B cell (primary cell): ENCODE measurements around the gene TRIP10. TPM values are rescaled to one million over a fixed set of nuclear protein-coding genes. Genes with fewer than 3 reads are reported as not detected.

Source experiments
- ATAC-seq: fragments of 200-7000 bp; cut with Tn5 transposase; one replicate; pipeline ENCODE4 v1.10.0; 2021; ENCODE audit warnings: low read depth, mild to moderate bottlenecking, moderate number of reproducible peaks, moderate library complexity
- CTCF ChIA-PET: fragments of 350-600 bp; sonication (Branson Sonifier 250); formaldehyde crosslinking; loops from one replicate; lab custom pipeline; 2021; ENCODE audit warnings: antibody characterized with exemption, inconsistent platforms; lab: Charles Lee
- POLR2A ChIA-PET: fragments of 350-600 bp; sonication (Branson Sonifier 250); formaldehyde crosslinking; loops from one replicate; lab custom pipeline; 2021; ENCODE audit warnings: antibody characterized with exemption; lab: Charles Lee
- DNase-seq: peaks from one replicate; pipeline ENCODE4 v3.0.0; 2013
- H2AFZ ChIP-seq: 2 replicates; pipeline ENCODE4 v1.6.1; 2012; ENCODE audit warnings: mild to moderate bottlenecking, low read depth, low read length; ENCODE audit not compliant: insufficient read depth, poor library complexity, severe bottlenecking
- H3K27ac ChIP-seq, 2 donors: 1 replicate in 1 of 2; 2 replicates in 1 of 2; pipeline ENCODE4 v1.5.1; 2012 to 2013; ENCODE audit warnings: low read length in 2 of 2, mild to moderate bottlenecking in 2 of 2, moderate library complexity in 1 of 2
- H3K27me3 ChIP-seq, 4 experiments: fragments of 200-600 bp in 1 of 4; sonication (generic) in 1 of 4; replicated peaks in 1 of 4; 1 replicate in 2 of 4; 2 replicates in 2 of 4; pipeline versions ENCODE4 v1.6.1 to v1.7.0; 2013 to 2016; ENCODE audit warnings: low read length in 3 of 4, mild to moderate bottlenecking in 2 of 4, mixed read lengths in 1 of 4, moderate library complexity in 1 of 4; ENCODE audit not compliant: insufficient read depth in 4 of 4, control insufficient read depth in 3 of 4; ENCODE audit errors: control extremely low read depth in 1 of 4
- H3K36me3 ChIP-seq, 2 experiments: replicated peaks in 1 of 2; 1 replicate in 1 of 2; 2 replicates in 1 of 2; pipeline versions ENCODE4 v1.6.1 to v1.7.1; 2013; ENCODE audit warnings: low read length in 1 of 2; ENCODE audit not compliant: insufficient read depth in 2 of 2, control insufficient read depth in 1 of 2; ENCODE audit errors: control extremely low read depth in 1 of 2, extremely low read depth in 1 of 2
- H3K4me1 ChIP-seq, 2 donors: fragments of 200-600 bp in 1 of 2; sonication (generic) in 1 of 2; 1 replicate in 1 of 2; 2 replicates in 1 of 2; pipeline versions ENCODE4 v1.5.1 to v1.6.1; 2013 to 2017; ENCODE audit warnings: low read length in 2 of 2; ENCODE audit not compliant: control insufficient read depth in 2 of 2, insufficient read depth in 2 of 2
- H3K4me2 ChIP-seq: replicated peaks from 2 replicates; pipeline ENCODE3; 2012; ENCODE audit warnings: mild to moderate bottlenecking, low read depth, low read length; ENCODE audit not compliant: poor library complexity, severe bottlenecking
- H3K4me3 ChIP-seq, 5 experiments: fragments of 200-600 bp in 1 of 5; sonication (generic) in 1 of 5; 1 replicate in 3 of 5; 2 replicates in 2 of 5; pipeline versions ENCODE4 v1.5.1 to v1.7.0; 2011 to 2016; ENCODE audit warnings: low read length in 4 of 5, mild to moderate bottlenecking in 4 of 5, low read depth in 2 of 5, control low read depth in 1 of 5, moderate library complexity in 1 of 5; ENCODE audit not compliant: insufficient read depth in 1 of 5; ENCODE audit errors: control extremely low read depth in 1 of 5, extremely low read depth in 1 of 5
- H3K79me2 ChIP-seq: fragments of 200-600 bp; sonication (generic); one replicate; pipeline ENCODE4 v1.6.0; 2016; ENCODE audit warnings: low read length; ENCODE audit not compliant: control insufficient read depth, insufficient read depth
- H3K9ac ChIP-seq: fragments of 200-600 bp; sonication (generic); 2 replicates; pipeline ENCODE4 v1.6.1; 2017; ENCODE audit warnings: mild to moderate bottlenecking, low read length, moderate library complexity
- H3K9me3 ChIP-seq, 3 donors: one replicate each; pipeline versions ENCODE4 v1.6.1 to v1.7.1; 2013; ENCODE audit warnings: low read length in 2 of 3; ENCODE audit not compliant: control insufficient read depth in 2 of 3, insufficient read depth in 1 of 3; ENCODE audit errors: control extremely low read depth in 1 of 3
- H4K20me1 ChIP-seq: 2 replicates; pipeline ENCODE4 v1.6.0; 2012; ENCODE audit warnings: mild to moderate bottlenecking, low read length; ENCODE audit not compliant: insufficient read depth, control insufficient read depth, poor library complexity, severe bottlenecking
- H3K27ac Mint-ChIP-seq: one replicate; pipeline ENCODE4 v1.8.0; 2021; ENCODE audit warnings: mixed read lengths
- H3K27me3 Mint-ChIP-seq: one replicate; pipeline ENCODE4 v1.8.0; 2021; ENCODE audit warnings: mixed read lengths
- H3K4me1 Mint-ChIP-seq: one replicate; pipeline ENCODE4 v1.8.0; 2021; ENCODE audit warnings: mixed read lengths
- H3K4me3 Mint-ChIP-seq: one replicate; pipeline ENCODE4 v1.8.0; 2021; ENCODE audit warnings: mixed read lengths
- H3K9me3 Mint-ChIP-seq: one replicate; pipeline ENCODE4 v1.8.0; 2022; ENCODE audit warnings: mixed read lengths; ENCODE audit not compliant: insufficient read depth
- EZH2 ChIP-seq: IDR thresholded peaks from 2 replicates; pipeline ENCODE4 v1.6.1; 2012; ENCODE audit warnings: borderline replicate concordance, low read depth, mild to moderate bottlenecking, moderate library complexity, low read length; ENCODE audit not compliant: insufficient read depth, poor library complexity, severe bottlenecking
- WGBS: methylation state at CpG from one replicate; pipeline ENCODE4 v1.1.5; 2013; ENCODE audit warnings: missing lambda C conversion rate; ENCODE audit not compliant: insufficient coverage; 5-methylcytosine and 5-hydroxymethylcytosine counted together
- intact Hi-C: fragments of 100-400 bp; cut with micrococcal nuclease; formaldehyde crosslinking; loops from one replicate; pipeline ENCODE4 v1.10.0; 2022
- polyA plus RNA-seq: library from polyadenylated mRNA; depleted of rRNA; stranded (reverse); fragments of >200 nt; gene quantifications from 2 replicates; pipeline ENCODE4 v1.2.3, GENCODE V29; 2012
- total RNA-seq, 2 donors: library from RNA; stranded (reverse); fragments of 120-200 nt in 1 of 2; gene quantifications; 1 replicate in 1 of 2; 2 replicates in 1 of 2; pipeline versions ENCODE4 v1.2.3 to v1.2.4, GENCODE V29; 2013 to 2022
- TF ChIP-seq, protein P1 (sequence below): fragments of 200-600 bp; IDR thresholded peaks from one replicate; pipeline ENCODE4 v1.8.0; 2022; ENCODE audit warnings: antibody characterized with exemption, mild to moderate bottlenecking

TRIP10 gene
- total and polyA plus RNA-seq, 2 donors (not counting 1 experiment from before 2014, with no cell fraction given): 5.9 to 42.7 TPM

DNA sequence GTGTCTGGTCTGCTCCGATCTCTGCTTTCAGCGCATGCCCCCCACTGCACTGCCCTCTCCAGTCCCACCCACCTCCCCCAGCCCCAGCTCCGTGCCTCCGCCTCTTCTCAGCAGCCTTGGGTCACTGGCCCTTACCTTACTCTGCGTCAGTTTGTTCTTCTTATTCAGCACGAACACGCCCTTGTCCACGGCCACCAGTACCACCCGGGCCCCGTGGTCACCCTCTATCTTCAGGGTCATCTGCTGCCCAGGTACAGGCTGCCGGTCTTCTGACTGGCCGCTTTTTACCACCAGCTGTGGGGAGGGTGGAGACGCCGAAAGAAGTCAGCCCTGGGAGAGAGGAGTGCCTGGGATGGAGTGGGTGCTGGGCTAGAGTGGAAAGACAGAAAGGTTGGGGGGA, 29.9 kb upstream of the TRIP10 start:
- no peaks in the 10 kb centered on the region for H3K9me3 ChIP-seq
- DNase-seq (no peak), ATAC-seq (no peak)
- peaks cover 3 to 11% of the 10 kb centered on the region in 2 donors for H3K4me1 ChIP-seq
- no peaks in the 10 kb centered on the region for H3K36me3 ChIP-seq
- H3K79me2 ChIP-seq: no peaks in the 10 kb centered on the region
- H3K4me3 ChIP-seq: no peak overlapping the region
- ChIA-PET POLR2A (no interaction called here), CTCF (no interaction called here)
- no peak for TF ChIP-seq EZH2
- TF ChIP-seq, protein P1, sequence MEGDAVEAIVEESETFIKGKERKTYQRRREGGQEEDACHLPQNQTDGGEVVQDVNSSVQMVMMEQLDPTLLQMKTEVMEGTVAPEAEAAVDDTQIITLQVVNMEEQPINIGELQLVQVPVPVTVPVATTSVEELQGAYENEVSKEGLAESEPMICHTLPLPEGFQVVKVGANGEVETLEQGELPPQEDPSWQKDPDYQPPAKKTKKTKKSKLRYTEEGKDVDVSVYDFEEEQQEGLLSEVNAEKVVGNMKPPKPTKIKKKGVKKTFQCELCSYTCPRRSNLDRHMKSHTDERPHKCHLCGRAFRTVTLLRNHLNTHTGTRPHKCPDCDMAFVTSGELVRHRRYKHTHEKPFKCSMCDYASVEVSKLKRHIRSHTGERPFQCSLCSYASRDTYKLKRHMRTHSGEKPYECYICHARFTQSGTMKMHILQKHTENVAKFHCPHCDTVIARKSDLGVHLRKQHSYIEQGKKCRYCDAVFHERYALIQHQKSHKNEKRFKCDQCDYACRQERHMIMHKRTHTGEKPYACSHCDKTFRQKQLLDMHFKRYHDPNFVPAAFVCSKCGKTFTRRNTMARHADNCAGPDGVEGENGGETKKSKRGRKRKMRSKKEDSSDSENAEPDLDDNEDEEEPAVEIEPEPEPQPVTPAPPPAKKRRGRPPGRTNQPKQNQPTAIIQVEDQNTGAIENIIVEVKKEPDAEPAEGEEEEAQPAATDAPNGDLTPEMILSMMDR: no peak
- Mint-ChIP-seq H3K4me3 (no peak overlapping the region), H3K27ac (no peak overlapping the region), H3K27me3 (peaks cover 32% of the 10 kb centered on the region), H3K4me1 (peaks cover 12% of the 10 kb centered on the region), H3K9me3 (no peaks in the 10 kb centered on the region)
- no peak overlapping the region for H3K4me2 ChIP-seq
- H3K9ac ChIP-seq: no peak overlapping the region
- H4K20me1 ChIP-seq: no peaks in the 10 kb centered on the region
- 50% methylated on average over 13 of the region's 14 CpGs for WGBS
- no peak overlapping the region for H2AFZ ChIP-seq
- intact Hi-C loops: no loop called here
- H3K27me3 ChIP-seq: peaks cover 0 to 28% (median 5%) of the 10 kb centered on the region in 4 experiments
- H3K27ac ChIP-seq: no peak overlapping the region

GRCh38 chr19:6710273-6711077, 29.0 kb upstream of the TRIP10 start:
- Histone ChIP-seq H3K27me3 (peaks cover 0 to 28% (median 5%) of the 10 kb centered on the region in 4 experiments), H3K27ac (no peak overlapping the region), H3K79me2 (no peaks in the 10 kb centered on the region), H3K4me1 (peaks cover 3 to 11% of the 10 kb centered on the region in 2 donors), H3K4me2 (peak overlapping the region; percentile 43), H3K36me3 (no peaks in the 10 kb centered on the region), H3K4me3 (no peak overlapping the region), H3K9me3 (no peaks in the 10 kb centered on the region), H3K9ac (no peak overlapping the region), H2AFZ (peak overlapping the region; percentile 60), H4K20me1 (no peaks in the 10 kb centered on the region)
- Mint-ChIP-seq H3K9me3 (no peaks in the 10 kb centered on the region), H3K27me3 (peaks cover 32% of the 10 kb centered on the region), H3K4me1 (peaks cover 12% of the 10 kb centered on the region), H3K4me3 (no peak overlapping the region), H3K27ac (no peak overlapping the region)
- ATAC-seq (no peak), DNase-seq (no peak)
- intact Hi-C loops: no loop called here
- ChIA-PET POLR2A (no interaction called here), CTCF (no interaction called here)
- WGBS: 17% methylated on average over 30 of the region's 30 CpGs
- TF ChIP-seq EZH2: no peak
- TF ChIP-seq, protein P1: peak; percentile 4
